HG03442 (cell line): Measurements from ENCODE around the gene DGKZ.
A peak's percentile ranks its signal among the peaks of the same experiment; 100 is the strongest.
"Not testable (repeated sequence)": the region's sequence is repeated elsewhere in the genome, so short reads cannot be mapped to it uniquely, and the experiment has no call there.

Experiments
- ATAC-seq: cut with Tn5 transposase; IDR thresholded peaks from one replicate; pipeline ENCODE4 v1.9.1; 2021; ENCODE audit warnings: mild to moderate bottlenecking, moderate library complexity; ENCODE audit not compliant: unreplicated experiment

DGKZ gene, protein sequence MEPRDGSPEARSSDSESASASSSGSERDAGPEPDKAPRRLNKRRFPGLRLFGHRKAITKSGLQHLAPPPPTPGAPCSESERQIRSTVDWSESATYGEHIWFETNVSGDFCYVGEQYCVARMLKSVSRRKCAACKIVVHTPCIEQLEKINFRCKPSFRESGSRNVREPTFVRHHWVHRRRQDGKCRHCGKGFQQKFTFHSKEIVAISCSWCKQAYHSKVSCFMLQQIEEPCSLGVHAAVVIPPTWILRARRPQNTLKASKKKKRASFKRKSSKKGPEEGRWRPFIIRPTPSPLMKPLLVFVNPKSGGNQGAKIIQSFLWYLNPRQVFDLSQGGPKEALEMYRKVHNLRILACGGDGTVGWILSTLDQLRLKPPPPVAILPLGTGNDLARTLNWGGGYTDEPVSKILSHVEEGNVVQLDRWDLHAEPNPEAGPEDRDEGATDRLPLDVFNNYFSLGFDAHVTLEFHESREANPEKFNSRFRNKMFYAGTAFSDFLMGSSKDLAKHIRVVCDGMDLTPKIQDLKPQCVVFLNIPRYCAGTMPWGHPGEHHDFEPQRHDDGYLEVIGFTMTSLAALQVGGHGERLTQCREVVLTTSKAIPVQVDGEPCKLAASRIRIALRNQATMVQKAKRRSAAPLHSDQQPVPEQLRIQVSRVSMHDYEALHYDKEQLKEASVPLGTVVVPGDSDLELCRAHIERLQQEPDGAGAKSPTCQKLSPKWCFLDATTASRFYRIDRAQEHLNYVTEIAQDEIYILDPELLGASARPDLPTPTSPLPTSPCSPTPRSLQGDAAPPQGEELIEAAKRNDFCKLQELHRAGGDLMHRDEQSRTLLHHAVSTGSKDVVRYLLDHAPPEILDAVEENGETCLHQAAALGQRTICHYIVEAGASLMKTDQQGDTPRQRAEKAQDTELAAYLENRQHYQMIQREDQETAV

DNA sequence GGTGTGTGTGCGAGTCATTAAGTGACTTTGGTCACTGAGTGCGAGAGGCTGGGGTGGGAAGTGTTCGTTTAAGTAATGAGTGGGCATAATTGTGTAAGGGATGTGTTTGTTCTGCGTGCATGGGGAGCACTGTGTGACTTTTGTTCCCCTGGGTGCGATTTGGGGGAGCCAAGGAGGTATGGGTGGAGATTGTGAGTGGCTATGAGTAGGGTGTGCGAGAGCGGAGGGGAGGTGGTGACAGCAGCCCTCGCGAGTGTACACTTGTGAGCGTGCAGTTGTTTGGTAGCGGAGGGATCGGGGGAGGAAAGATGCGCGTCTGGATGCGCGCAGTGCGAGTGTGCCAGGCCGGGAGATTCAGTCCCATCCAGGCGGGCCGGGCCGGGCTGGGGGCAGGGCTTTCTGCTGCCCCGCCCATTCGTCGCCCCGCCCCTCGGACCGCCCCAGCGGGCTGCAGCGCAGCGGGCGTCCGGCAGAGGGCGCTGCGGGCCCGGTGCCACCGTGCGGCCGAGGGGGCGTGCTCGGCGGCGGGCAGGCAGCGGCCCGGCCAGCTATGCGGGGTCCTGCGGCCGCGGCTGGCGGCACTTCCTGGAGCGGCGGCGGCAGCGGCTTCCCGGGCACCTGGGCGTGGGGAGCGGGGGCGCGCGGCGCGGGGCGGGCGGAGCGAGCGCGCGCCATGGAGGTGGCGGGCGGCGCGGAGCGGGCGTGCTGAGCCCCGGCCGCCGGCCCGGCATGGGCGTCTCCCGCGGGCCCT is at the start of gene DGKZ:
Gene DGKZ, plus strand, starts transcription at position 578 of the 751 bp plus-strand sequence. CDS start 197 bp downstream, outside the sequence.
- ATAC-seq, result peak; percentile 65

- ATAC-seq, result no peak
These were observed 48.4 kb upstream of the DGKZ start for GRCh38 chr11:46298699-46299433.

DNA sequence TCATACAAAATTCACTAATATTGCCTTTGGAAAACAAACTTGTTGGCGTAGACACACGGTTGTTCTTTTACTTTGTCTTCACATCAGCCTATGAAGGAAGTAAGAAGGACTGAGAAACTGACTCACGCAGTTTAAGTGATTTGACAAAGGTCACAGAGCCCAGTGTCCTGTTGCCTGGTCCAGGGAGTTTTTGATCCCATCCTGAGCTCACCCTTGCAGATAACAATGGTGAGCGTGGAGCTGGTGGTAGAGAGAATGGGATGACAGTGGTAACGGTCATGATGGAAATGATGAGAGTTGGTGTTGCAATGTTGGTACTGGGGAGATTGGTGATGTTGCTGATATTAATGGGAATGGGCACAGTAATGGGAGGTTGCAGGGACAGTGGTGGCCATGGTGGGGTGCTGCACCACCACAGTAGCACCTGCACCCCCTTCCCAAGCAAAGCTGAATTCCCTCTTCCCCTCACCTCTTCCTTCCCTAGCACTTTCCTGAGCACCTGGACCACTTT is 47.8 kb upstream of the DGKZ start:
- no peak for ATAC-seq

- no peak for ATAC-seq
These were observed 47.0 kb upstream of the DGKZ start for GRCh38 chr11:46300270-46300669.

GRCh38 chr11:46302866-46303265 is 44.4 kb upstream of the DGKZ start:
- ATAC-seq, result peak; percentile 74

DNA sequence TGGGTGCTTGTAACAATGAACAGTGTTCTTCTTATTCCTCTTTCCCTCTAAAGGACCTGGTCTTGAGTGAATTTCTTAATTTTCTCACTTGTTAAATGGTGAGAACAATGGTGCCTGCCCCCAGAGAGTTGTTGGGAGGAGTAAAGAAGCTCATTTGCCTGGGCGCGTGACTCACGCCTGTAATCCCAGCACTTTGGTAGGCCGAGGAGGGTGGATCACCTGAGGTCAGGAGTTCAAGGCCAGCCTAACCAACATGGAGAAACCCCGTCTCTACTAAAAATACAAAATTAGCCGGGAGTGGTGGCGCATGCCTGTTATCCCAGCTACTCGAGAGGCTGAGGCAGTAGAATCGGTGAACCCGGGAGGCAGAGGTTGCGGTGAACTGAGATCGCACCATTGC is 43.2 kb upstream of the DGKZ start:
- ATAC-seq, result not testable (repeated sequence)

- no peak for ATAC-seq
These were observed 42.6 kb upstream of the DGKZ start for GRCh38 chr11:46304605-46305179.

GRCh38 chr11:46305295-46305694 is 42.0 kb upstream of the DGKZ start:
- ATAC-seq, result no peak

DNA sequence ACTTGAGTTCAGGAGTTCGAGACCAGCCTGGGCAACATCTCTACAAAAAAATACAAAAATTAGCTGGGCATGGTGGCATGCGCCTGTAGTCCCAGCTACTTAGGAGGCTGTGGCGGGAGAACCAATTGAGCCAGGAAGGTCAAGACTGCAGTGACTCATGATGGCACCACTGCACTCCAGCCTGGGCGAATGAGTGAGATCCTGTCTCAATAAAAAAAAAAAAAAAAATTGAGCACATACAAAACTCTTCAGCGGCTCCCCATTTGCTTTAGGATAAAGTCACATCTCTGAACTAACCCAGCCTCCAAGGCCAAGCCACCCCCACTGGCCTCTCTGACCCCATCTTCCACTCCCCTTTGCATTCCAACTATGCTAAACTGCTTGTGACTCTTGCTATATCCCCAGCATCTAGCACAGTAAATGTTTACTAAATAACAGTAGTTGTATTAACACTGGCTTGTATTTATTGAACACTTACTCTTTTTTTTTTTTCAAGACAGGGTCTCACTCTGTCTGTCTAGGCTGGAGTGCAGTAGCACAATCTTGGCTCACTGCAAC is 40.9 kb upstream of the DGKZ start:
- ATAC-seq, result no peak

DNA sequence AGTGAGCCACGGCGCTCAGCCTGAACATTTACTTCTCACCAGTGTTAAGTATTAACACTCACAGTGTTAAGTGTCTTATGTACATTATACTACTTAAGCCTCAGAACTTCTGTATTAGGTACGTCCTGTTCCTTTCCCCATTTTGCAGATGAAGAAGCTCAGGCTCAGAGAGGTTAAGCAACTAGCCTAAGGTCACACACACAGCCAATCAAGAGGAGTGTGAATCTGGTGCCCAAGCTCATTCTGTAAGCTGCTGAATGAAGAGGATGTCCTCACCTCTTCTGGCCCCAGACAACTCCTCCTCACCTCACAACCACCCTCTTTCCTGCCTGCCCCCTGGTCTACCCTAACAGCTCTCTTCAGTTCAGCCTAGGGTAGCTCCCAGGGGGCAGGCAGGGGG is 39.9 kb upstream of the DGKZ start:
- no peak for ATAC-seq

DNA sequence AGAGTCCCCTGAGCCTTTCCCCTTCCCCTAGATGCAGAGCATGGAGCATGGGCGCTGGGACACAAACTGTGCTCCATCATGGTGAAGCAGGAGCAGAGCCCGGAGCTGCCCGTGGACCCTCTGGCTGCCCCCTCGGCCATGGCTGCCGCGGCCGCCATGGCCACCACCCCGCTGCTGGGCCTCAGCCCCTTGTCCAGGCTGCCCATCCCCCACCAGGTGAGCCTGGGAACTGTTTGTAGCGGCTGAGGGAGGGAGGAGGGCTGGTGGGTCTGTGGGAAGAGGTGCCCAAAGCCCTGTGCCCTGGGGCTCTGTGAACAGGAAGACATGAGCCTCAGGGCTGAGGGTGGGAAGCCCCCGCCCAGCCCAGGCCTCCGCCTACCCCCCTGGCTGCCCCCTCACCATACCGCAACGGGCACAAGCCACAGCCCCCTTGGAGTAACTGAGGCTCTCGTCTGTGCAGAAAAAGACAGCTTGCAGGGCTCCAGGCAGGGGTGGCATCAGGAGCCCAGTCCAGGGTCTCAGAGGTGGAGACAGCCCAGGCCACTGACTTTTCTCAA is 39.4 kb upstream of the DGKZ start:
- ATAC-seq, result no peak

- ATAC-seq, result peak; percentile 59
These were observed 38.4 kb upstream of the DGKZ start for GRCh38 chr11:46308631-46309419.

DNA sequence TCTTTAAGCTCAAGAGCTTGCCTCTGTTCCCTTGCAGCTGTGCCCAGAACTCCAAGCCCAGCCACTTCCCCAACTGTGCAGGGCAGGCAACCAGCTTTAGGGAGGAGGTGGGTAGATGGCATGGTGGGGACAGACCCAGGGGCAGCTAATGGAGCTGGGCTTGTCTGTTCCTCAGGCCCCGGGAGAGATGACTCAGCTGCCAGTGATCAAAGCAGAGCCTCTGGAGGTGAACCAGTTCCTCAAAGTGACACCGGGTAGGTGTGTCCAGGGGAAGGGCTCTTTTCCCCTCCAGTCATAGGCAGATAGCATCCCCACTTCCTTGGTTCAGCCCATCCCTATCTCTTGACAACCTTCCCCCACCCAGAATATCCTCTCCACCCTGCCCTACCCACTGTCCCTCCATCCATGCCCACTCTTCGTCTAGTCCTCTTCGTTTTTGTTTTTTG is 37.4 kb upstream of the DGKZ start:
- ATAC-seq, result peak; percentile 74

DNA sequence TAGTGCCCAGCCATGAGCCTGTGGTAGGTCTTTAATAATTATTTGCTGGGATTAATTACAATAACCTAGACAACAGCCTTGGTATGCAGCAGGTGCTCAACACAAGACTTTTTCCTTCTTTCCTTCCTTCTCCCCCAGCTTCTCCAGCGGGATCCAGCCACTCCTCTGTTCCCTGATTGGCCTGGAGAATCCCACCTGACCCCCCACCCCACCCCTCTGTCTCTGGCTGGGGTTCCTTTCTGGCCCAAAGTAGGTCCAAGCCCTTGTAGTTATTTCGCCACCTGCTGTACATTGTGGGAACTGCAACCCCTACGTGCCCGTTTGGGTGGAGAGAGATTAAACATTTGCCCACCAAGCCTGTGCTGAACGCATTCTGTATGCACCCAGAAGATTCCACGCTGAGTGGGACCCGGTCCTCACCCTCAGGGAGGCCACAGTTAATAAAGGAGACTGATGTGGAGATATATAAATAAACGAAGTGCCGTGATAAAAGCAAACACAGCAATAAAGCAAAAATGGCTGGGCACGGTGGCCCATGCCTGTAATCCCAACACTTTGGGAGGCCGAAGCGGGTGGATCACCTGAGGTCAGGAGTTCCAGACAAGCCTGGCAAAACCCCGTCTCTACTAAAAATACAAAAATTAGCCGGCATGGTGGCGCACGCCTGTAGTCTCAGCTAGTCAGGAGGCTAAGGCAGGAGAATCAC is 32.1 kb upstream of the DGKZ start:
- ATAC-seq, result peak; percentile 41

DNA sequence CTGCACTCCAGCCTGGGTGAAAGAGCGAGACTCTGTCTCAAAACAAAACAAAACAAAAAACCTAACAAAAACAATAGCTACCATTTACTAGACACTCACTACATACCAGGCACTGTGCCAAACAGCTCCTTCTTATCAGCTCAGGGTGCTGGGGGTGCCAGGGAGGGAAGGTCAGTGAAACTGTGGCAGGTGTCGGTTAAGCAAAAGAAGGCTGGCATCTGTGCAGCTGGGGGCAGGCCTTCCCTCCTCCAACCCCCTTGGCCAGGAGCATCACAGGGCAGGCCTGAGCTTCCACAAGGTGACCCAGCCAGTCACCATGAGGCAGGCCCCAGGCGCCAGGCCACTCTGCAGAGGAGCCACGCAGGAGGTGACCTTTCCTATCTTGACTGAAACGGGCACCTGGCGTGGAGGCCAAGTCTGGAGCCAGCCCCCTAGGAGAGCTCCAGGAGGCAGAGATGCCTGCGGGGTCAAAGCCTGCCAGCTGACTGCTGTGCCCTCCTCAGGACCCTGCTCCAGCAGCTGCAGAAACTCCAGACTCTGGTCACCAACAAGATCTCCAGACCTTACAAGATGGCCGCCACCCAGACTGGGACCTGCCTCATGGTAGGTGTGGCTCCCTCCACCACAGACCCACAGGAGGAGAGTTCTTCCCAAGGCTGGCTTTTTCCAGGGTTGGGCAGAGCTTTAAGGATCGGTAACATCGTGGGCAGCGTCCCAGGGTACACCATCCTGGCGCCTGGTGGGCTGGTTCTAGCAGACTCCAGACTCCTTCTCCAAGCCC is 31.3 kb upstream of the DGKZ start:
- ATAC-seq, result no peak

DNA sequence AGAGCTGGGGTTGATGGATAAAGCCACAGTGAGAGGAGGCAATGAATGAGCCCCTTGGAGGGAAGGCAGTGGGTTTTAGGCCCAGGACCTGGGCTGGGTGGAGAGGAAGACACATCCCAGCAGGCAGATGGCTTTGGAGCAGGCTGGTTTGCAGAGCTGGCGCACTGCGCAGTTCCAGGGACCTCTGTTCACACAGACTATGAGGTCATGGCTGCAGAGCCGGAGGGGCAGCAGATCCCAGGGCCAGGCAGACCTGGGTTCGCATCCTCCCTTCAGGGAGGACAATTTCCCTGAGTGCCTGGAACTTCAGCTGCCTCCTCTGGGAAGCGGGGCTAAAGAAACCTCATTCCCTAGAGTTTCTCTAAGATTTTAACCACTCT is 28.2 kb upstream of the DGKZ start:
- ATAC-seq, result no peak

DNA sequence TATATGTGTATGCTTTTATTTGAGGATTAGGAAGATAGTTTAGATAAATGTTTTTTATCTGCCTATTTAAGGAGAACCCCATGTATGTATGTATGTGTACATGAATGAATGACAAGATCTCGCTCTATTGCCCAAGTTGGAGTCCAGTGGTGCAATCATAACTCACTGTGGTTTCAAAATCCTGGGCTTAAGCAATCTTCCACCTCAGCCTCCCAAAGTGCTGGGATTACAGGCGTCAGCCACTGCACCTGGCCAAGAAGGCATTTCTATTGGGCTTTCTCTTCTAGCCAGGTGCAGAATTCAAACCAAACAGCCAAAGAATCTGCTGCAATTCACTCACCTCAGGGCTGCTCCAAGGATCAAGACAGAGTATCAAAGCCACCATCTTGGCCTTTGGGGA is 25.5 kb upstream of the DGKZ start:
- no peak for ATAC-seq
